HG02970 (cell line): ENCODE measurements around the gene IL12RB2.
"Not testable (repeated sequence)": the region's sequence is repeated elsewhere in the genome, so short reads cannot be mapped to it uniquely, and the experiment has no call there.

ENCODE experiments used
- ATAC-seq: cut with Tn5 transposase; IDR thresholded peaks from one replicate; pipeline ENCODE4 v1.9.1; 2021; ENCODE audit warnings: mild to moderate bottlenecking, moderate library complexity, moderate number of reproducible peaks; ENCODE audit not compliant: unreplicated experiment, low FRiP score

Gene IL12RB2

DNA sequence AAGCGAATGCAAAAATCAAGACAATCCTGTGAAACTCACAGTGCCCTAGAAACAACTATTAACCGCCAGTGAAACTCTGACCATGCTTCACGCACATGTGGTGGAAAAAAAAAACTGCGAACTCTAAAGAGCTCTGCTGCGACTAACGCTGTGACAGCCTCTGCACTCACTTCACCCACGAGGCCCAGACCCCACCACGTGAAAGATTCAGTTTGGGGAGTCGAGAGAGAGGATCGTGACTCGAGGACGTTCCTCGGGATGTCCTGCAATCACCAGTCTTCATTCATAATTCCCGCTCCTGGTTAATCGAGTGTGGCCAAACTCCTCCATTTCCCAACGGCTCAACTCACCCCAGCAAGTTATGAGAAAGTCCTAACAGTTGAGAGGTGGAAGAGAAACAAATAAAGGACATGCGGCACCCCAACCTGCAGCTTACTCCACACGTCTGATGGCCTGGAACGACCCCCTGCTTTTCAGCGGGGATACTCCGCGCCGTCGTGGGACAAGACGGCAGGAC is 121.4 kb downstream of the IL12RB2 start:
- ATAC-seq = no peak

DNA sequence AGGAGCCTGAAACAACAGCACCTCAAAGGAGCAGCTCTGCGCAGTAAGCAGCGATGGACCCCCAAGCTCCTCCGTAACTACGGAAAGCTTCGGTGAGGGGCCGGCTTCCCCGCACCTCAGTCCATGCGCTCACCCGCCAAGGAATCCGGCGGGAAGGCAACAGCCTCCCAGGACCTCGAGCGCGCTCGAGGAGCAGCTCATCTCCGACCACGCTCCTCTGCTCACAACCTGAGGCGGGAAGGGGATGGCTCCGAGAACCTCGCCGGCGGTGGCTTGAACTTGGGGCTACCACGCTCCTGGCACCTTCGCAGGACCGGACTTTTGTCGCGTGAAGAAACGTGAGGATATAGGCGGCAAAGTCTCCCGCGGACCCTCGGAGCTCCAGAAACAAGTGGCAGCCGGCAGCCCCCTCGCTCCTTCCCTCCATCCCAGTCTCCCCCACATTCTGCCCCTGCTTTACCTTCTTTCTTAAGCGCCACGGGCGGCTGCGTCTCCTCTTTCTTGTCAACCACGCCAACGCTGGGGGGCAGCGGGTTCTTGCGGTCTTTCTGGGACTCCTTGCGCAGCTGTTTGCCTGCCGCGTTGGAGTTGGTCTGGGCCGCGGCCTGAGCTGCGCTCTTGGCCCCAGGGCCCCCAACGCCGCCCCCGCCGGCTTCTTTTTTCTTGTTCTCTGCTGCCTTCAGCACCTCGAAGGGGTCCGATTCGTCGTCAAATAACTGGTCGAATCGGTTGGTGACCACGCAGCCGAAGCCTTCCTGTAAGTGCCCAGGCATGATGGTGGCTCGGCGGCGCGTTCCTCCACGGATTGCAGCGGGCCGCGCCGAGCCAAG is 122.1 kb downstream of the IL12RB2 start:
- peak; percentile 10 for ATAC-seq

DNA sequence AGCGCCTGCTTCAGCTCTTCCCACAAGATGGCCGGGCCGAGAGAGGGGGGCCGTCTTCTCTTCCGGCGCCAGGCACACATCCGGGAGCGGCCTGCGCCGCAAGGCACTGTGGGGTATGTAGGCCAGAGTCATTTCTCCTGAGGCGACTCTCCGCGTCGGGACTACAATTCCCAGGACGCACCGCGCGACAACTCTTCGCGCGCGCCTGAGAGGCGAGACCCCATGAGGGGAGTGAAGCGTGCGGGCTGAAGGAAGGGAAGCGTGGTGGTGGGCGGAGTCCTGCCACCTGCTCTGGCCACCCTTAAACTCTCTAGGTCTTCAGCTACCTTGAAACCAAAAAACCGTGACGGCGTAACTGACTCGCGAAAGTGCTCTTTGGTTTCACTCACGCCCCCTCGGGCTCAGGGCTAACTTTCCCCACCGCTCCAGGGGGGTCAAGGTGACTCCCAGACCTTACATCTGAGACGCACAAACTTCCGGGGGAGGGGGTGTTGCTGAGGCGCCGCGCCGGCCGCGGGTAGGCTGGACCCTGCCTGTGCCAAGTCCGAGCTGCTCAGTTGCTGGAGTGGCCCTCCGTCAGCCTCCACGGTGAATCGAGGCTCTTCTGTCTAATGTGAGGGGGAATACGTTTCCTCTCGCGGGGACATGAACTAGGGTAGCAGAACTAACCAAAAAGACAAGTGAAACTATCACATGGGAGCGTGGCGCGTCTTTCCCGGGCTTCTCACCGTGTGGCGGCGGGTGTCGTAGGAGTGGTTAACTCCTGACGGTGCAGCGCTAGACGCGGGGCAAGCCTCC is 122.9 kb downstream of the IL12RB2 start, which contains the start of gene SERBP1:
Gene SERBP1, minus strand, starts transcription at position 45 of the 798 bp plus-strand sequence. CDS start 102 bp downstream, outside the sequence.
- ATAC-seq = peak; percentile 92

DNA sequence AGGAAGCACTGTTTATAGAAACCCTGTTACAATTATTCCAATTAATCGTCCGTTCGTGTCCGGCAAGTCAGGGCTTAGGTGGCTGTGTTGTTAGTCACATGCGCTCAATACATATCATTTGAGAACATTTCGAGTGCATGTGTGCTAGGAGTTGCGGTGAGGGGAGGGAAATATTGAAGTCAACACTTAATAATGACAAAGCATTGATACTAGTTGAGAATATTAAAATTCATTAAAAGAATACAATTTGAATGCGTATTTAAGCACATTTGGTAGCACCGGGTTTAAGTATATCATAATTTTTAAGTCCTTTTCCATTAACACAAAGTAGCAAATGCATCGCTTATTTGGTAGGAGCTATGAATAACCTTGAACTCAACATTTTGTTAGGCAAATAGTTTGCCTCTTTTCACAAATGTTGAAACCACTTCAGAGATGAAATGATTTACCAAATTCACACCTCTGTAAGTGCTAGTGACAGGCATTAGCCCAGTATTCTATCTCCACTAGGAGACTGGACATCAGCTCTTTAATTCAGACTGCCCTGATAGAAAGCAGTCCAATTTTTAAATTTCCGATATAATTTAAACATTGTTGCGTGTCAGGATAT is 123.6 kb downstream of the IL12RB2 start:
- ATAC-seq = no peak

DNA sequence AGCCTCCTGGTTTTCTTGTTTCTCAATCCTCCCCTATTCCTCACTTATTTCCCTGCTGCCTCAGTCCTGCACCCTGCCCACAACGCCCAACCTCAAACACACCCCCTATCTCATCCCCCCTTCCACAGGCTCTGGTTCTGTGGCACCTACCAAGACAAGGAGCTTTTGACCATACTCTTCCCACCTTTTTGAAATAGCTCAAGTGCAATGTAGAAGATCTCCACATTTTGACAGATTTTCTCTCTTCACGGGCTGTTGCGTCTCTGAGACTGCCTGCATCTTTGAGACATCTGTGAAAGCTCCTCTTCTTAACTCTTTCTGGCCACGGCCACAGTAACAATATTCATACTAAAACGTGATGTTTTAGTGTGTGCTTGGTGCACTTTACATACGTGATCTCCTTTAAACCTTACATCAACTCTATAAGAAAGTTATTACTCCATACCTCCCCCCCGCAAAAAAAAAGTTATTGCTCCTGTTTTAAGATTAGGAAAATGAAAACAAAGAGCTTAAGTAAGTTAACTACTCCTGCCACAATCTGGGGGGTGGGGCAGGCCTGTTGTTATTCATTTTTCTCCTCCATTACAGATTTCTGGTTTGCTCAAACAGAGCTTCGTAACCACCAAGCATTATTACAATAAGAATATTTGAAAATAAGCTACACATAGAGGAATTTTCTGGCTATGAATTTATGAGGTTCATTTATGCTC is 124.4 kb downstream of the IL12RB2 start:
- ATAC-seq = no peak

DNA sequence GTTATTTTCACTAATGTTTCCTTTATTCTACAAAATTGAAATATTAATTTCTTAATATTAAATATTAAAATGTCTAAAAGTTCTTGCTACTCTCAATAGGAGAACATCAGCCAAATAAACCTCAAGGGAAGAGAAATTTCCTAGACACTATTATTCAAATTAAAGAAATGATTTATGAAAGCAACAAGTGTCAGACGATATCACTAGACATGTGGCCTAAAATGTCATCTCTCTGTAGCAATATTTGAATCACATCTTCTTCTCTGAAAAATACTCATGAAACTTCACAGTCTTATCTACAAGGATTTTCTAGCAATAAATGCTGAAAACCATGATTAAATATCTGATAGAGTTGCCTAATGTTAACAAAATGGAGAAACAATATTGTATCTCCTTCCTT is 125.1 kb downstream of the IL12RB2 start:
- no peak for ATAC-seq

DNA sequence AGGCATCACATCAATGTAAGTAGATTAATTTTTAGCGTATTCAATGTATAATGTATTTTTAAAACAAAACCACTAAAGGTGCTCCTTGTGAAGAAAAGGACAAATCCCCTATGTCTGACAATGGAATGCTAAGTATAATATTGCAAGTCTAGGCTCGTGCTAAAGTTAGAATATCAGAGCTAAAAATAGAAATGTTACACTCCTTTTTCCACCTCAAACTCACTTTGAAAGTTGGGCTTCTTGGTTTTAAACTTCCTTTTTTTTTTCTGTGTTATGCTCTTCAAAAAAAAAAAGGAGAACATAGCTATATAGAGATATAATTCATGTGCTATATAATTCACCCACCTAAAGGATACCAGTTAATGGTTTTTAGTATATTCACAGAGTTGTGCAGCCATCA is 126.2 kb downstream of the IL12RB2 start:
- ATAC-seq = no peak

DNA sequence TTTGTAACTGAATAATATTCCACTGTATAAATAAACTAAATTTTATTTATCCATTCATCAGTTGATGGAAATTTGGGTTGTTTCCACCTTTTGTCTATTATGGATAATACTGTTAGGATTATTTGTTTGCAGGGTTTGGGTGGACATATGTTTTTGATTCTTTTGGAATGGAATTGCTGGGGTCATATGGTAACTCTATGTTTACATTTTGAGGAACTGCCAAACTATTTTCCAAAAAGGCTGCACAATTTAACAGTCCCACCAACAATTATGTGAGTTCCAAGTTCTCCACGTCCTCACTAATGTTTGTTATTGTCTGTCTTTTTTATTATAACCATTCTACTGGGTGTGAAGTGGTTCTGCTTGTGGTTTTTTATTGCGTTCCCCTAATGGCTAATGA is 126.8 kb downstream of the IL12RB2 start:
- no peak for ATAC-seq

DNA sequence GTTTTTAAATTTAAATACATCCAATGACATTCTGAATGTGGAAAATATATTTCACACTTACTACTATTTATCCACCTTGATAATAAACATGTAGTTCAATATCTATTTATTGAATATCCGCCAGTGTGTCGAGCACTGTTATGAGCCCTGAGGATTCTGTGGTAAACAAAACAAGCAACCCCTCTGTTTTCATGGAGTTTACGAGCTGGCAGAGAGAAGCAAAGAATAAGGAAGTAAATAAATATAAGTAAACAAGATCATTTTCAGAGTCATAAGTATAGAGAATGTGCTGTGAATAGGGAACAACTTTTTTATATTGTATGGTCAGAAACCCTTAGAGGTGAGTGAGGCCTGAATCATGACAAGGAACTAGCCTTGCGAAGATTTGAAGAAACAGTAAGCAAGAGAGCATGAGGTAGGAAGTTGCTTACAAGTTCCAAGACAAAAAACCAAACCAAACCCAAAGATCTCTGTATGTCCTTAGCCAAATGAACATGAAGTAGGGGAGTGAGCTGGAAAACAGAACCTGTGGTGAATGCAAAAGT is 128.9 kb downstream of the IL12RB2 start:
- no peak for ATAC-seq

DNA sequence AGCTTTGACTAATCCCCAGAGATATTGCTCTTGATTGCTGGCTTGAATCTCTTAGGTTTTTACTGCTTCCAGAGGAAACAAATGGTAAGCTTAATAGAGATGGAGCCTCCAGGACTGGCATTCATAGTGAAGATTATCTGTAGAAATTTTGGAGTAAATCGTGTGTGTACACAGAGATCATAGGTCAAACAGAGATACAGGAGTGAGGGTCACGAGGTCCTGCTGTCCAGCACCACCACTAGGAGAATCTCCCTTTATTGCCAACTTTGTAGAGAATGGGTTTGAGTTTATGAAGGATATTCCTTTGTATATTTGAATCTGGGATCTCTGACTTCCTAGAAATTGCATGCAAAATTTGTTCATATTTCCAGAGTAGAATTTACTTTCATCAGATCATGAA is 130.3 kb downstream of the IL12RB2 start:
- ATAC-seq = no peak

DNA sequence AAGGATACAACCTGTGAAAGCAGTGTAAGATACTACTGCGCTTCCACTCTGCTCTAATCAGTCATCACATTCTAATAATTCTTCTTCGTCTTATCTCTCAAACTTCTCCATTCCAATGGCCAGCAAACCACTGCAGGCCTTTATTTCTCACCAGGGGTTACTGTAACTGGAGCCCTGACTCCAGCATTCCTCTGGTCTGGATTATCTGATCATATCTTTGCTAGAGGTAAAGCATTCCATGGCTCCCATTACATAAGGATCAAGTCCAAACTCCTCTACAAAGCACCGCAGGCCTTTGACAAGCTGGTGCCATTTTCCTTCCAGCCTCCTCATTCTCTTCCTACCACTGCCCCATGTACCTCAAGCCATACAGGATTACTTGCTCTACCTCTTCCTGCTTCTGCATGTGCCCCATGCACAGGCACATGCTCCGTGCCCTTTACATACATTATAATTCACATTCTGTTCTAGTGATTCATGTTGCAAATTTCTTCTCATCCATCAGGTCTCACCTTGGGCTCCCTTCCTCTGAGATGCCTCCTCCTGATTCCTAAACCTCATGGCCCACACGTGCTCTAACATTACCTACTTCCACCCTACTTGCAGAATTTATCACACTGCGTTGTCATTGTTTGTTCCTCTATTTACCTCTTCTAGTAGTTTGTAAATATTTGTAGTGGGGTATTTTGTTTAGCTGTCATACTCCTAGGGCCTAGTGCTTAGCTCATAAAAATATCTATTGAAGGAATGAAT is 131.8 kb downstream of the IL12RB2 start:
- ATAC-seq = no peak

DNA sequence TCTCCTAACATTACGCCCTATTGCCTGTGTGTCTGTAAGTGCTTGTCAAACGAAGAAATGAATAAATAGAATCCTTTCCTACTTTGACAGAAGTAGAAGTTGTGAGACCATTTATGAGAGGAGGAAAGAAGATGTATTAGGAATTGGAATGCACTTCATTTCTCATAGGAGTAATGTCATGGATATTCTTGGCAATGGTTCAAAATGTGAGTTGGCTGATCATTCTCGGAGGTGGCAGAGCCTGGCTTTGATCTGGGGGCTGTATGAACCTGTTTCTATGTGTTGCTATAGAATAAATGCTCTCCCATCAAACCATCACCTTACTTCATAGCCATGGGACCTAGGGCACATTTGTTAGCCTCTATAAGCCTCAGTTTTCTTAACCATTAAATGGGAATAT is 132.7 kb downstream of the IL12RB2 start:
- ATAC-seq = no peak

DNA sequence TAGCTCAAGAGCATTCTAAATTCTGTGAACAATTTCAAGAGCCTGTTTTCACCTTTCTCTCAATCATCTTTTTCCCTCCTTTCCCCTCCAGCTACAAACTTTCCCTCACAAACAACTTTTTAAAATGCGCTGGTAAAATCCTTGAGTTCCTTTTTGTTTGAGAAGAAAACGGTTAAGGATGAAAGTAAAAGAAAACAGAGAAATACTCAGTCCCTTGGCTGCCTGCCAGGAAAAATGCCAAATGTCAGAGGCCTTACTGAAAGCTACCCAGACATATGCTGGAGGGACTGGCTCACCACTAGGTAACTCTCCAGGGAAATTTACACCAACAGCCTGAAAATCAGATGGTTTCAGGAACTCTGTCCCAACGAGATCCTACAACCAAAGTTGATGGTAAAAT is 133.5 kb downstream of the IL12RB2 start:
- ATAC-seq = no peak

DNA sequence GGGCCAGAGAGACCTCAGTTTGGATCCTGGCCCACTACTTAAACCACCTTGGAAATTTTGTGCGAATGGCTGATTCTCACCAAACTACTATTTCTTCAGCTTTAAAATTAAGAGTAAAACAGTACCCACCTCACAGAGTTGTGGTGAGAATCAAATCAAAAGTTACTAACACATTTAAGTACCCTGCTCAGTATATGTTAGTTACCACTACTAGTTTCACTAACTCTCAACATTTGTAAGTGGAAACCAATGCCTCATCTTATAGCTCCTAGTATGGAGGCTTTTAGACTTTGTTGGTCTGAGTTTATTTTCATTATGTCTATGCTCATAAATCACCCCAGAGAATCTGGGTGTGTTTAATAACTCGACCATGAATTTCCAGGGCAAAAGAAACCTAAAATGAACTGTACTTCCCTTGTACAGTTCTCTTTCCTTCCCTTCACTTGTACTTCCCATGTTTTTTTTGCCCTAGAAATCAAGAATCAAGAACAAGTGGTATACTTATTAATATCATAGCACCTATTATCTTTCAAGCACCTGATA is 134.1 kb downstream of the IL12RB2 start:
- no peak for ATAC-seq

DNA sequence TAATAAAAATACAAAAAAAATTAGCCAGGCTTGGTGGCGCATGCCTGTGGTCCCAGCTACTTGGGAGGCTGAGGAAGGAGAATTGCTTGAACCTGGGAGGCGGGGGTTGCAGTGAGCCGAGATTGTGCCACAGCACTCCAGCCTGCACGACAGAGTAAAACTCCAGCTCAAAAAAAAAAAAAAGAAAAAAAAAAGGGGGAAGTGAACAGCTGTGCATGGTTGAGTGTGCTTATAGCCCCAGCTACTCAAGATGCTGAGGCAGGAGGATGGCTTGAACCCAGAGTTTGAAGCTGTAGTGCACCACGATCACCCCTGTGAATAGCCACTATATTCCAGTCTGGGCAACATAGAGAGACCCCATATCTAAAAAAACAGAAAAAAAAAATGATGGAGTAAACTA is 138.3 kb downstream of the IL12RB2 start:
- ATAC-seq = not testable (repeated sequence)
